HepG2 (cell line): ENCODE measurements around the gene CTDSP1. TPM values are rescaled to one million over a fixed set of nuclear protein-coding genes. Genes with fewer than 3 reads are reported as not detected.

Source experiments
- ATAC-seq: fragments of 200-7000 bp; cut with Tn5 transposase; 3 replicates; pipeline ENCODE4 v1.9.1; 2020; ENCODE audit warnings: mild to moderate bottlenecking, moderate library complexity
- BruUV-seq: library from RNA; stranded (reverse); fragments of 400-500 nt; replicated peaks from 2 replicates; lab custom pipeline; 2021; lab: Mats Ljungman, UMichigan
- CTCF ChIA-PET: fragments of 300-600 bp; formaldehyde crosslinking; extraction: SDS; loops from one replicate; lab custom pipeline; 2021; ENCODE audit warnings: low total read pairs, inconsistent platforms, low intra/inter-chr PET ratio; lab: Yijun Ruan, JAX
- POLR2A ChIA-PET: fragments of 350-600 bp; sonication (Branson Sonifier 250); formaldehyde crosslinking; loops from one replicate; lab custom pipeline; 2020; ENCODE audit warnings: antibody characterized with exemption, inconsistent platforms; lab: Yijun Ruan, JAX
- DNase-seq: peaks from one replicate; pipeline ENCODE4 v3.0.0-alpha.2; 2015; ENCODE audit warnings: low spot score
- FAIRE-seq: peaks from 3 replicates; lab custom pipeline; 2011; peaks lifted over from hg19 to GRCh38; lab: Jason Lieb, UNC
- H2AFZ ChIP-seq: one replicate; pipeline ENCODE4 v1.6.1; 2011; ENCODE audit warnings: low read length, inconsistent platforms
- H3K27ac ChIP-seq: fragments of 300-600 bp; 3 replicates; pipeline ENCODE4 v1.8.0; 2011; ENCODE audit warnings: mixed run types, mild to moderate bottlenecking, mixed read lengths, low read length, inconsistent platforms; ENCODE audit not compliant: insufficient read depth; ENCODE audit errors: extremely low read length
- H3K27me3 ChIP-seq, 2 experiments: fragments of 200-600 bp in 1 of 2; 2 replicates in 1 of 2; 3 replicates in 1 of 2; pipeline versions ENCODE4 v1.6.0 to v1.8.0; 2011; ENCODE audit warnings: low read length in 2 of 2, mild to moderate bottlenecking in 2 of 2, moderate library complexity in 2 of 2, inconsistent platforms in 1 of 2; ENCODE audit not compliant: insufficient read depth in 2 of 2, control insufficient read depth in 1 of 2
- H3K36me3 ChIP-seq, 2 experiments: fragments of 200-600 bp in 1 of 2; replicated peaks in 1 of 2; 2 replicates in 1 of 2; 3 replicates in 1 of 2; pipeline versions ENCODE4 v1.5.1 to v1.8.0; 2011; ENCODE audit warnings: low read length in 2 of 2, inconsistent platforms in 1 of 2; ENCODE audit not compliant: insufficient read depth in 2 of 2, control insufficient read depth in 1 of 2
- H3K4me1 ChIP-seq: 2 replicates; pipeline ENCODE4 v1.5.1; 2012; ENCODE audit warnings: low read length, inconsistent platforms; ENCODE audit not compliant: insufficient read depth
- H3K4me2 ChIP-seq: 2 replicates; pipeline ENCODE4 v1.6.0; 2011; ENCODE audit warnings: low read depth, low read length, inconsistent platforms
- H3K4me3 ChIP-seq, 3 experiments: fragments of 200-600 bp in 1 of 3; sonication (generic), shearing (Covaris generic) in 1 of 3; replicated peaks in 1 of 3; 2 replicates each; pipeline ENCODE4 v1.5.1; 2011 to 2016; ENCODE audit warnings: low read length in 3 of 3, inconsistent platforms in 2 of 3, low read depth in 2 of 3, mild to moderate bottlenecking in 2 of 3, control low read depth in 1 of 3, mixed read lengths in 1 of 3; ENCODE audit not compliant: insufficient read depth in 1 of 3
- H3K79me2 ChIP-seq: one replicate; pipeline ENCODE4 v1.6.1; 2011; ENCODE audit warnings: low read length, inconsistent platforms; ENCODE audit not compliant: insufficient read depth
- H3K9ac ChIP-seq: 2 replicates; pipeline ENCODE4 v1.6.0; 2011; ENCODE audit warnings: mild to moderate bottlenecking, low read depth, low read length, inconsistent platforms; ENCODE audit not compliant: insufficient read depth
- H3K9me3 ChIP-seq: 2 replicates; pipeline ENCODE4 v1.5.1; 2012; ENCODE audit warnings: mild to moderate bottlenecking, low read length
- H4K20me1 ChIP-seq: 2 replicates; pipeline ENCODE4 v1.6.0; 2011; ENCODE audit warnings: inconsistent platforms, mild to moderate bottlenecking, low read length, moderate library complexity; ENCODE audit not compliant: insufficient read depth
- CBX1 ChIP-seq: IDR thresholded peaks from one replicate; pipeline ENCODE4 v1.6.1; 2016; ENCODE audit warnings: antibody characterized with exemption, low read depth
- IRX3 ChIP-seq: sonication (generic); formaldehyde crosslinking; IDR thresholded peaks from 2 replicates; pipeline ENCODE4 v1.8.1; 2023; ENCODE audit warnings: mild to moderate bottlenecking, low read depth, missing genetic modification reagents, borderline replicate concordance
- KAT7 ChIP-seq: IDR thresholded peaks from 2 replicates; pipeline ENCODE4 v1.6.1; 2018; ENCODE audit warnings: borderline replicate concordance, missing compliant biosample characterization
- MBD4 ChIP-seq: IDR thresholded peaks from 2 replicates; pipeline ENCODE4 v1.6.1; 2012; ENCODE audit warnings: low read length, inconsistent platforms, borderline replicate concordance
- MED13 ChIP-seq: sonication (generic); formaldehyde crosslinking; IDR thresholded peaks from 2 replicates; pipeline ENCODE4 v1.5.0; 2020; ENCODE audit warnings: missing genetic modification reagents
- MLLT10 ChIP-seq: sonication (generic); formaldehyde crosslinking; IDR thresholded peaks from 2 replicates; pipeline ENCODE4 v1.4.0; 2020; ENCODE audit warnings: missing genetic modification reagents
- RAD51 ChIP-seq: fragments of 450-650 bp; IDR thresholded peaks from 2 replicates; pipeline ENCODE4 v1.6.1; 2016; ENCODE audit warnings: borderline replicate concordance
- ZC3H13 ChIP-seq: sonication (generic); formaldehyde crosslinking; IDR thresholded peaks from 2 replicates; pipeline ENCODE4 v1.8.1; 2023; ENCODE audit warnings: mild to moderate bottlenecking, missing genetic modification reagents, moderate library complexity
- ZNF205 ChIP-seq: IDR thresholded peaks from 2 replicates; pipeline ENCODE4 v1.6.1; 2018; ENCODE audit warnings: missing biosample characterization, missing genetic modification reagents
- ZNF225 ChIP-seq: sonication (generic); formaldehyde crosslinking; IDR thresholded peaks from 2 replicates; pipeline ENCODE4 v1.4.0; 2020; ENCODE audit warnings: mild to moderate bottlenecking, missing genetic modification reagents
- ZNF546 ChIP-seq: sonication (generic); formaldehyde crosslinking; conservative IDR thresholded peaks from 2 replicates; pipeline ENCODE4 v1.8.1; 2023; ENCODE audit warnings: mild to moderate bottlenecking, missing genetic modification reagents
- ZNF572 ChIP-seq: sonication (generic); formaldehyde crosslinking; IDR thresholded peaks from 2 replicates; pipeline ENCODE4 v1.5.1; 2020; ENCODE audit warnings: mild to moderate bottlenecking, missing genetic modification reagents
- WGBS: methylation state at CpG from one replicate; pipeline ENCODE4 v1.1.6; 2017; ENCODE audit warnings: low lambda C conversion rate; 5-methylcytosine and 5-hydroxymethylcytosine counted together
- in situ Hi-C: cut with HindIII; loops from 2 replicates; pipeline ENCODE4 v1.10.0; 2017; ENCODE audit warnings: low pct_unique_long_range_greater_than_20kb; ENCODE audit not compliant: extremely low pct_ligation_motif_present
- intact Hi-C: fragments of 100-400 bp; cut with micrococcal nuclease; formaldehyde crosslinking; loops from one replicate; pipeline ENCODE4 v1.10.0; 2022; ENCODE audit not compliant: unreplicated experiment
- polyA plus RNA-seq, 8 experiments: library from polyadenylated mRNA; depleted of rRNA in 3 of 8; stranded (reverse) in 7 of 8; unstranded in 1 of 8; fragments of >200 nt; fragmentation: Illumina TruSeq in 4 of 8; extraction: Trizol in 4 of 8; gene quantifications; 2 replicates each; pipeline versions ENCODE4 v1.2.1 to v1.2.3, GENCODE V29; 2011 to 2016; ENCODE audit warnings: low read depth in 4 of 8, missing spikeins in 1 of 8, mixed read lengths in 1 of 8; ENCODE audit not compliant: insufficient read depth in 1 of 8
- total RNA-seq, 5 experiments: library from RNA; depleted of rRNA; stranded (reverse); fragments of >200 nt; fragmentation: Illumina TruSeq; extraction: Trizol; gene quantifications; 2 replicates each; pipeline ENCODE4 v1.2.3, GENCODE V29; 2016; ENCODE audit warnings: low read depth in 1 of 5
- TF ChIP-seq, protein P1 (sequence below), 2 experiments: sonication (generic) in 1 of 2; formaldehyde crosslinking in 1 of 2; IDR thresholded peaks; 2 replicates each; pipeline versions ENCODE4 v1.6.1 to v1.9.0; 2014 to 2022; ENCODE audit warnings: antibody characterized with exemption in 1 of 2, borderline replicate concordance in 1 of 2, inconsistent platforms in 1 of 2, low read depth in 1 of 2, missing genetic modification reagents in 1 of 2
- TF ChIP-seq, protein P2 (sequence below): sonication (generic); formaldehyde crosslinking; IDR thresholded peaks from 2 replicates; pipeline ENCODE4 v1.8.1; 2023; ENCODE audit warnings: mild to moderate bottlenecking, missing genetic modification reagents

The CTDSP1 gene
- total and polyA plus RNA-seq, 2 of the 13 experiments (the other 11 are each of a cell fraction or from before 2014, with no cell fraction given): 91.0 to 268 TPM

DNA sequence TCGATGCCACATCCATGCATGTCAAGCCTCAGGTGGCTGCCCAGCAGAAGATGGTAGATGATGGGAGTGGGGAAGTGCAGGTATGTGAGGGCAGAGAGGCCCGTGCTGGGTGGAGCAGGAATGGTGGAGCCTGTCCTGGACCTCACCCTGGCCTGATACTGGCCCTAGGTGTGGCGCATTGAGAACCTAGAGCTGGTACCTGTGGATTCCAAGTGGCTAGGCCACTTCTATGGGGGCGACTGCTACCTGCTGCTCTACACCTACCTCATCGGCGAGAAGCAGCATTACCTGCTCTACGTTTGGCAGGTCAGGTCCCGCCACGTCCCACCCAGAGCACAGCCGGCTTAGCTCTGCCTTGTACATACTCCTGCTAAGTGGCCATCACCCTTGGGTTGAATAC lies 32.2 kb downstream of the CTDSP1 start (continued):
- TF ChIP-seq, protein P1, sequence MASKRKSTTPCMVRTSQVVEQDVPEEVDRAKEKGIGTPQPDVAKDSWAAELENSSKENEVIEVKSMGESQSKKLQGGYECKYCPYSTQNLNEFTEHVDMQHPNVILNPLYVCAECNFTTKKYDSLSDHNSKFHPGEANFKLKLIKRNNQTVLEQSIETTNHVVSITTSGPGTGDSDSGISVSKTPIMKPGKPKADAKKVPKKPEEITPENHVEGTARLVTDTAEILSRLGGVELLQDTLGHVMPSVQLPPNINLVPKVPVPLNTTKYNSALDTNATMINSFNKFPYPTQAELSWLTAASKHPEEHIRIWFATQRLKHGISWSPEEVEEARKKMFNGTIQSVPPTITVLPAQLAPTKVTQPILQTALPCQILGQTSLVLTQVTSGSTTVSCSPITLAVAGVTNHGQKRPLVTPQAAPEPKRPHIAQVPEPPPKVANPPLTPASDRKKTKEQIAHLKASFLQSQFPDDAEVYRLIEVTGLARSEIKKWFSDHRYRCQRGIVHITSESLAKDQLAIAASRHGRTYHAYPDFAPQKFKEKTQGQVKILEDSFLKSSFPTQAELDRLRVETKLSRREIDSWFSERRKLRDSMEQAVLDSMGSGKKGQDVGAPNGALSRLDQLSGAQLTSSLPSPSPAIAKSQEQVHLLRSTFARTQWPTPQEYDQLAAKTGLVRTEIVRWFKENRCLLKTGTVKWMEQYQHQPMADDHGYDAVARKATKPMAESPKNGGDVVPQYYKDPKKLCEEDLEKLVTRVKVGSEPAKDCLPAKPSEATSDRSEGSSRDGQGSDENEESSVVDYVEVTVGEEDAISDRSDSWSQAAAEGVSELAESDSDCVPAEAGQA (IDR thresholded peaks at IDR 0.05; ENCODE audit: low read depth): no peak
- TF ChIP-seq, protein P1 (CRISPR knock-in tag; IDR thresholded peaks at IDR 0.05; ENCODE audit: borderline replicate concordance): no peak
- TF ChIP-seq ZNF572: no peak
- TF ChIP-seq ZNF546 (CRISPR knock-in tag): no peak

DNA sequence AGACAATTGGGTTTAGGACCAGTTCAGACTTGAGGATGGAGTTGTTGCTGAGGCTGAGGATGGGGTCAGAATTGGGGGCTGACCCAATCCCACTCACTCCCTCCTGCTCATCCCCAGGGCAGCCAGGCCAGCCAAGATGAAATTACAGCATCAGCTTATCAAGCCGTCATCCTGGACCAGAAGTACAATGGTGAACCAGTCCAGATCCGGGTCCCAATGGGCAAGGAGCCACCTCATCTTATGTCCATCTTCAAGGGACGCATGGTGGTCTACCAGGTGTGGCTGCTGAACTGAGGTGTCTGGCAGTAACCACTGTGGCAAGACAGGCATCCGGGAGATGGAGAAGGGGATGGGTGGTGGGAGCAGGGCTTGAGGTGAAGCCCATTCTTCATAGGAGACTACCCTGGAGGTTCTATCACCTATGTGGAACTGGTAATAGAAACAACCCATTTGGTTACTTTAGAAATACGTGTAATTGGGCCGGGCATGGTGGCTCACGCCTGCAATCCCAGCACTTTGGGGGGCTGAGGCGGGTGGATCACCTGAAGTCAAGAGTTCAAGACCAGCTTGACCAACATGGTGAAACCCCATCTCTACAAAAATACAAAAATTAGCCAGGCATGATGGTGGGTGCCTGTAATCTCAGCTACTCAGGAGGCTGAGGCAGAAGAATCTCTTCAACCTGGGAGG lies 33.2 kb downstream of the CTDSP1 start:
- BruUV-seq: no TSS peak
- Histone ChIP-seq H3K4me3 (no peak overlapping the region), H3K36me3 (peaks cover 58 to 83% of the 10 kb centered on the region in 2 experiments), H2AFZ (no peak overlapping the region), H3K9me3 (no peaks in the 10 kb centered on the region), H3K27ac (no peak overlapping the region), H3K9ac (no peak overlapping the region), H3K79me2 (no peaks in the 10 kb centered on the region), H3K27me3 (no peaks in the 10 kb centered on the region), H4K20me1 (no peaks in the 10 kb centered on the region), H3K4me2 (no peak overlapping the region), H3K4me1 (peaks cover 17% of the 10 kb centered on the region)
- in situ Hi-C loops (no loop called here), intact Hi-C loops (no loop called here)
- FAIRE-seq (no peak), DNase-seq (no peak), ATAC-seq (no peak)
- ChIA-PET CTCF (no interaction called here), POLR2A (interaction anchor here (2.0 to 6.3 kb wide), 3 partner anchors 11 to 13 kb away, joined by 11 to 59 read pairs (median 27); partner anchors contain the start of gene VIL1)
- WGBS: 98% methylated on average over 8 of the region's 8 CpGs
- TF ChIP-seq KAT7 (CRISPR knock-in tag) (no peak), MLLT10 (CRISPR knock-in tag) (no peak), ZNF225 (CRISPR knock-in tag) (no peak), MBD4 (no peak), ZNF205 (CRISPR knock-in tag) (no peak), CBX1 (no peak), RAD51 (no peak), MED13 (CRISPR knock-in tag) (no peak), IRX3 (CRISPR knock-in tag) (no peak), ZC3H13 (CRISPR knock-in tag) (0 out of 2 replicates have a peak, but pooled peaks have one; percentile 26)
- TF ChIP-seq, protein P2, sequence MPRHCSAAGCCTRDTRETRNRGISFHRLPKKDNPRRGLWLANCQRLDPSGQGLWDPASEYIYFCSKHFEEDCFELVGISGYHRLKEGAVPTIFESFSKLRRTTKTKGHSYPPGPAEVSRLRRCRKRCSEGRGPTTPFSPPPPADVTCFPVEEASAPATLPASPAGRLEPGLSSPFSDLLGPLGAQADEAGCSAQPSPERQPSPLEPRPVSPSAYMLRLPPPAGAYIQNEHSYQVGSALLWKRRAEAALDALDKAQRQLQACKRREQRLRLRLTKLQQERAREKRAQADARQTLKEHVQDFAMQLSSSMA (CRISPR knock-in tag): no peak
